Mucosa of stomach (tissue), 1 donor: Measurements from ENCODE around the gene TKT.

Experiments used
- H3K27me3 ChIP-seq: one replicate; pipeline ENCODE4 v1.7.0; 2013; ENCODE audit warnings: mild to moderate bottlenecking, low read length; ENCODE audit not compliant: control insufficient read depth, insufficient read depth
- H3K36me3 ChIP-seq: one replicate; pipeline ENCODE4 v1.7.0; 2013; ENCODE audit warnings: low read length; ENCODE audit not compliant: control insufficient read depth, insufficient read depth
- H3K4me1 ChIP-seq: one replicate; pipeline ENCODE4 v1.7.0; 2013; ENCODE audit warnings: mild to moderate bottlenecking, low read length; ENCODE audit not compliant: control insufficient read depth, insufficient read depth
- H3K4me3 ChIP-seq: one replicate; pipeline ENCODE4 v1.7.0; 2013; ENCODE audit warnings: low read length
- H3K9ac ChIP-seq: one replicate; pipeline ENCODE4 v1.7.0; 2013; ENCODE audit warnings: mild to moderate bottlenecking, low read length, moderate library complexity
- H3K9me3 ChIP-seq: one replicate; pipeline ENCODE4 v1.7.0; 2013; ENCODE audit warnings: mild to moderate bottlenecking, low read length, moderate library complexity; ENCODE audit not compliant: control insufficient read depth
- donor health status: Pancreatic carcinoma.

TKT gene

DNA sequence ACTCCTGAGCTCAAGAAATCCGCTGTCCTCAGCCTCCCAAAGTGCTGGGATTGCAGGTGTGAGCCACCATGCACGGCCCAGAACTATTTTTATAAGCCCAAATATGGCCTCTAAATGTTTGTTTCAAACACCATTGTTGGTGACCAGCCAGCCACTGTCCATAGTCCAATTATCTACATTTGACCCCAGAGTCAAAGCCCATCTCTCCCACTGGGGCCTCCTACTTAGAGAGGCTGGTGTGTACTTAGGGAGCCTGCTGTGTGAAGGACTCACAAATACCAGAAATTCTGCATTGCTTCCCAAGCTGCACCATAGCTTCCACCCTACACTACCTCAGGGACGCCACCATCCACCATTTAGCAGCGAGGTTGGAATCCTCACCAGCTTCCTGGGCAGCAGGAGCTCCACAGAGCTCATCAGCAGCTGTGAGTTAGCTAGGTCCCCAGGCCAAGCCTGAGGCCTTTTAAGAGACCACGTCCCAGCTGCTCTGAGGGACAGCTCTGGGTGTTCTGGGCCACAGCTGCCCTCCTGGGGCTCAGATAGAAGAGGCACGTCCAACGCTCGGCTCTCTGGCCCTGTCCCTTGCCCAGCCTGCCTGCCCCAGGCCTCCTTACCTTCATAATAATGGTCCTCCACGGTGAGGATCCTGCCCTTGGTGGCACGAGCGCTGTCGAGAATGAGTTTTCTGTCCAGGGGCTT lies 29.5 kb downstream of the TKT start:
- Histone ChIP-seq H3K27me3 (no peaks in the 10 kb centered on the region), H3K36me3 (peaks cover 33% of the 10 kb centered on the region), H3K9me3 (no peaks in the 10 kb centered on the region), H3K4me1 (no peaks in the 10 kb centered on the region), H3K9ac (no peak overlapping the region), H3K4me3 (no peak overlapping the region)

DNA sequence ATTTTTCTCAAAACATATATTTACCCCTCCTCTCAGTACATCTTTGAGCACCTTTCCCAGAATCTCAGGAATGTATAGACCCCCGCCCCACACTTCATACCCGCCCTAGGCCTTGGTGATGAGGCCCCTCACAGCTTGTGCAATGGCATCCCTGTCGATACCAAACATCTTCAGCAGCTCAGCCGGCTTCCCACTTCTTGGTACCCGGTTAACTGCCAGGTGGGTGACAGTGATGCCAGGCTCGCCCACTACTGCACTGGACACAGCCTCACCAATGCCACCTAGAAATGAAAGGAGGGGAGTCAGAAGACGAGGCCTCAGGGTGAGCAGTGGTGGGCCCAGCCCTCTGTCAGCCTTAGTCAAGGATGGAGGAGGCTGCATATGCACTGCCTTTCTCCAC lies 30.2 kb downstream of the TKT start:
- H3K36me3 ChIP-seq, result peaks cover 27% of the 10 kb centered on the region
- H3K4me1 ChIP-seq, result no peaks in the 10 kb centered on the region
- H3K9ac ChIP-seq, result no peak overlapping the region
- H3K9me3 ChIP-seq, result no peaks in the 10 kb centered on the region
- H3K27me3 ChIP-seq, result no peaks in the 10 kb centered on the region
- no peak overlapping the region for H3K4me3 ChIP-seq

GRCh38 chr3:53225181-53225580 lies 30.6 kb downstream of the TKT start:
- H3K4me1 ChIP-seq, result no peaks in the 10 kb centered on the region
- H3K27me3 ChIP-seq, result no peaks in the 10 kb centered on the region
- H3K9me3 ChIP-seq, result no peaks in the 10 kb centered on the region
- H3K36me3 ChIP-seq, result peaks cover 27% of the 10 kb centered on the region
- H3K9ac ChIP-seq, result no peak overlapping the region
- H3K4me3 ChIP-seq, result no peak overlapping the region

DNA sequence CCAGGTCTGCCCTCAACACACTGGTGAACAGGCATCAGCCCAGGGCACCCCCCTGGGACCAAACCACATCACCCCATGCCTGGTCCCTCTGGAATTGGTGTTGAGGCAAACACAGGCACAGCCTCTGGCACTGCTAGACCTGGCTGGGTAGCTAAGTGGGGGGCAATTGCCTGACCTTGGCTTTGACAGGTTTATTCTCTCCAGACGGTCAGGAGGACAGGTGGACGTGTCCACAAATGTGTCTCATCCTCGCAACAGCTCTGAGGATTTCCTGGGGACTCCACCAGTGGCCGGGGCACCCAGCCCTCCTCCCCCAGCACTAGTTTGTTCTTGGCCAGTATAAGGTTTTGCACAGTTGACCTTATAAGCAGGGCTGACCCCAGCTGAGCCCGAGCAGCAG lies 31.3 kb downstream of the TKT start:
- no peaks in the 10 kb centered on the region for H3K27me3 ChIP-seq
- no peaks in the 10 kb centered on the region for H3K4me1 ChIP-seq
- peaks cover 22% of the 10 kb centered on the region for H3K36me3 ChIP-seq
- H3K9ac ChIP-seq, result no peak overlapping the region
- no peaks in the 10 kb centered on the region for H3K9me3 ChIP-seq
- H3K4me3 ChIP-seq, result no peak overlapping the region

- Histone ChIP-seq H3K9ac (no peak overlapping the region), H3K36me3 (peaks cover 18% of the 10 kb centered on the region), H3K4me1 (no peaks in the 10 kb centered on the region), H3K4me3 (no peak overlapping the region), H3K27me3 (no peaks in the 10 kb centered on the region), H3K9me3 (no peaks in the 10 kb centered on the region)
Measured at GRCh38 chr3:53224026-53224425, 31.8 kb downstream of the TKT start.

GRCh38 chr3:53223541-53223966 lies 32.3 kb downstream of the TKT start:
- no peaks in the 10 kb centered on the region for H3K9me3 ChIP-seq
- H3K4me3 ChIP-seq, result no peak overlapping the region
- no peaks in the 10 kb centered on the region for H3K27me3 ChIP-seq
- no peak overlapping the region for H3K9ac ChIP-seq
- H3K4me1 ChIP-seq, result no peaks in the 10 kb centered on the region
- H3K36me3 ChIP-seq, result peaks cover 15% of the 10 kb centered on the region

DNA sequence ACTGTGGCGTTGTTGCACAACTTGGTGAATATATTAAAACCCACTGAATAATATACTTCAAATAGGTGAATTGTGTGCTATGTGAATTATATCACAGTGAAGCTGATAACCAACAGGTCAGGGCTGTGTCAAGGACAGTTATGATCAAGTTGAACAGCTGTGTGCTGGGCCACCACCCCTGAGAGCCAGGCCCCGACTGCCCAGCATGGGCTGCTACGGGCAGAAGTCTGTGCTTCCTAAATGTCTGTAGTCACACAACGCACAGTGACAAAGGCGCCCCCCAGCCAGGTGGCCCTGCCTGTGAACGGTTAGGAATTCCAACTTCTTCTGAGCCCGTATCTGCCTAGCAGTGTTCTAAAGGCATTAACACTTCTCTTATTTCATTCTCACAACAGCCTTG lies 32.8 kb downstream of the TKT start:
- Histone ChIP-seq H3K9ac (no peak overlapping the region), H3K9me3 (no peaks in the 10 kb centered on the region), H3K4me3 (no peak overlapping the region), H3K27me3 (no peaks in the 10 kb centered on the region), H3K4me1 (no peaks in the 10 kb centered on the region), H3K36me3 (peaks cover 12% of the 10 kb centered on the region)

GRCh38 chr3:53222183-53222901 lies 33.5 kb downstream of the TKT start:
- Histone ChIP-seq H3K4me1 (no peaks in the 10 kb centered on the region), H3K36me3 (peaks cover 11% of the 10 kb centered on the region), H3K9ac (no peak overlapping the region), H3K4me3 (no peak overlapping the region), H3K9me3 (no peaks in the 10 kb centered on the region), H3K27me3 (no peaks in the 10 kb centered on the region)

DNA sequence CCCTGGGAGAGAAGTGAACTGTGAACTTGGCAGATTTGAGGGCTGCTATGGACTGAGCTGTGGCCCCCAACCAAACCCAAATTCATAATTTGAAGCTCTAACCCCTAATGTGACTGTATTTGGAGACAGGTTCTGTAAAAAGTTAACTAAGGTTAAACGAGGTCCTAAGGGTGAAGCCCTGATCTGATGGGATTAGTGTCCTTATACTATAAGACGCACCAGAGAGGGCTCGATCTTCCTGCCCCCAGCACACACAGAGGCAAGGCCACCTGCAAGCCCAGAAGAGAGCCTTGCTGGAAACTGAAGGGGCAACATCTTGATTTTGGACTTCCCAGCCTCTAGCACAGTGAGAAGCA lies 34.0 kb downstream of the TKT start:
- no peaks in the 10 kb centered on the region for H3K9me3 ChIP-seq
- H3K4me1 ChIP-seq, result no peaks in the 10 kb centered on the region
- no peak overlapping the region for H3K4me3 ChIP-seq
- no peaks in the 10 kb centered on the region for H3K27me3 ChIP-seq
- no peak overlapping the region for H3K9ac ChIP-seq
- peaks cover 6% of the 10 kb centered on the region for H3K36me3 ChIP-seq

DNA sequence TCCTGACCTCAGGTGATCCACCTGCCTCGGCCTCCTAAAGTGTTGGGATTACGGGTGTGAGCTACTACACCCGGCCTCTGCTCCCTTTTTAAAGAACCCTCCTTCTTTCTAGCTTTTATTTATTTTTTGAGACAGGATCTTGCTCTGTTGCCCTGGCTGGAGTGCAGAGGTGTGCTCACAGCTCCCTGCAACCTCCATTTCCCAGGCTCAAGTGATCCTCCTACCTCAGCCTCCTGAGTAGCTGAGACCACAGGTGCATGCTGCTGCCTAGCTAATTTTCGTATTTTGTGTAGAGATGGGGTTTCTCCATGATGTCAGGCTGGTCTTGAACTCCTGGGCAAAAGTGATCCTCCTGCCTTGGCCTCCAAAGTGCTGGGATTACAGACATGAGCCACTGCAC lies 34.5 kb downstream of the TKT start:
- Histone ChIP-seq H3K4me1 (no peaks in the 10 kb centered on the region), H3K36me3 (peaks cover 3% of the 10 kb centered on the region), H3K27me3 (no peaks in the 10 kb centered on the region), H3K4me3 (no peak overlapping the region), H3K9me3 (no peaks in the 10 kb centered on the region), H3K9ac (no peak overlapping the region)

DNA sequence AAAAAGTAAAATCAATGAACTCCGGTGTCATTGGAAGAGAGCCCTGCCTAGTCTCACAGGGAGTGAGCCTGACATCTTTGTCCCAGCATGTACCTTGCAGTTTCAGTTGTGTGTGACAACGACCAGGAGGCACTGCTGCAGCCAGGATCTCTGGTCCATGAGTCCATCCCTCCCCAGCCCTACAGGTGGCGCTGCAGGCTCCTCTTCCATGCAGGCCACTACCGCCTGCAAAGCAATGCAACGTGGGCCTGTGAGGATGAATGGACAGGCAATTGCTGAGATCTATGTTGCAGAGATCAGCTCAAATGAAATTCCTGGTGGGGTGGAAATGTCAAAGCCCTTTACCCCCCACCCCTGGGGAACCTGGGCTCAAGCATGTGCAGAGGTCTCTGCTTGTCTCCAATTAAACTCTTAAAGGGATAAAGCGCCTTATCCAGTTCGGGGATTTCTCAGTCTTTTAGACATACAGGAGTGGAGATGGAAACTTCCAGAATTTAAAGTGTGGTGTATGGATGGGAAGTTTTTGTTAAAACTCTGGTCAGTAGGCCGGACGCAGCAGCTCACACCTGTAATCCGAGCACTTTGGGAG lies 35.8 kb downstream of the TKT start:
- H3K27me3 ChIP-seq, result no peaks in the 10 kb centered on the region
- H3K9me3 ChIP-seq, result no peaks in the 10 kb centered on the region
- H3K4me3 ChIP-seq, result no peak overlapping the region
- H3K4me1 ChIP-seq, result no peaks in the 10 kb centered on the region
- H3K36me3 ChIP-seq, result no peaks in the 10 kb centered on the region
- H3K9ac ChIP-seq, result no peak overlapping the region

- H3K4me3 ChIP-seq, result no peak overlapping the region
- no peaks in the 10 kb centered on the region for H3K9me3 ChIP-seq
- no peaks in the 10 kb centered on the region for H3K4me1 ChIP-seq
- no peaks in the 10 kb centered on the region for H3K27me3 ChIP-seq
- no peak overlapping the region for H3K9ac ChIP-seq
- H3K36me3 ChIP-seq, result no peaks in the 10 kb centered on the region
Measured at GRCh38 chr3:53218131-53218530, 37.7 kb downstream of the TKT start.
